Omental fat pad (tissue), 4 donors: ENCODE results near the gene PGR. TPM values are rescaled to one million over a fixed set of nuclear protein-coding genes. Genes with fewer than 3 reads are reported as not detected.

Experiments
- ATAC-seq: fragments of 150-250 bp; one replicate; pipeline ENCODE4 v1.9.1; 2016; ENCODE audit warnings: mild to moderate bottlenecking, moderate library complexity; ENCODE audit not compliant: low FRiP score
- DNase-seq: peaks from one replicate; pipeline ENCODE4 v3.0.0-alpha.2; 2019; ENCODE audit warnings: low spot score
- CTCF ChIP-seq, 3 donors: fragments of 450-650 bp; IDR thresholded peaks; one replicate each; pipeline ENCODE4 v1.5.1; 2016 to 2017; ENCODE audit warnings: antibody characterized with exemption in 3 of 3, mild to moderate bottlenecking in 3 of 3, moderate library complexity in 2 of 3
- total RNA-seq, 4 donors: library from RNA; depleted of rRNA; stranded (reverse); fragments of >200 nt; gene quantifications; one replicate each; pipeline ENCODE4 v1.1.0, GENCODE V29; 2016

Gene PGR
- total RNA-seq, 4 donors from 2014 or later, result 0.60 to 2.4 (median 1.3) TPM

- DNase-seq (no peak), ATAC-seq (no peak)
- no peak for TF ChIP-seq CTCF (IDR thresholded peaks at IDR 0.05)
Measured at GRCh38 chr11:100980156-100980555, 149.5 kb downstream of the PGR start.
